Hair follicular keratinocyte (primary cell): Measurements from ENCODE around the gene TSPOAP1. TPM values are rescaled to one million over a fixed set of nuclear protein-coding genes. Genes with fewer than 3 reads are reported as not detected.

Source experiments
- total RNA-seq: library from RNA; depleted of rRNA; stranded (reverse); fragments of >200 nt; gene quantifications from 2 replicates; pipeline ENCODE4 v1.2.3, GENCODE V29; 2015

The TSPOAP1 gene
- total RNA-seq: 0.47 TPM in 1 of 2 replicates, not detected in the other

GRCh38 chr17:58328195-58329034 lies at the start of gene TSPOAP1:
Gene TSPOAP1 (minus strand): TSS chr17:58328795. CDS start chr17:58327920, 875 bp downstream.

GRCh38 chr17:58351831-58352595 lies 23.4 kb upstream of the TSPOAP1 start, which contains the start of gene SUPT4H1:
Gene SUPT4H1 (minus strand): TSS chr17:58352201. CDS start chr17:58352135, 66 bp downstream.

DNA sequence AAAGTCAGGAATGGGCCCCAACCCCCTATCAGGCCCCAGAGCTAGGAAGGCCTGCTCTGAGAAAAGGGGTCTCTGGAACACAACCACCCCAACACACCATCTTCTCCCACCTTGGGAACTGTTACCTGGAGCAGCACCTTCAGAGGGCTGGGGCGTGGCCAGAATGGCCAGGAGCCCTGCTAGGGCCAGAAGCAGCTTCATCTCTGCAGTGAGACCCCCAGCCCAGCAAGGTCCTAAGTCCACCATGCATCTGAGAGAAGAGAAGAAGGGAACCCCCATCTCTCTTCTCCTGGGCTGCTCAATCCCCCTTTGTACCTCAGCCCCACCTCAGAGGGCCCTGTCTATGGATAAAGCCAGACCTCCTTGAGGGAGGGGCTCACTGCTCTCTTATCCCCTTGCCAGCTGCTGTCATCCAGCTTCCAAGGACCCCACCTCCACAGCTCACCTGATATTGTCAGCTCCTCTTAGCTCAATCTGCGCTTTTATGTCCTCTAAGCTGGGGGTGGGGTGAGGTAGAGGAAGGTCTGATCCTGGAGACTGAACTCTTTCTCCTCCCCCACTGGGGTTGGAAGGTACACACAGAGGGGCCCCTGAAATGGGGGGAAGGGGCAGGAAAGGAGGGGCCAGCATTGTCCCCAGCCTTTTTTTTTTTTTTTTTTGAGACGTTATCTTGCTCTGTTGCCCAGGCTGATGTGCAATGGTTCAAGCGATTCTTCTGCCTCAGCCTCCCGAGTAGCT lies 47.9 kb downstream of the TSPOAP1 start, which contains the start of gene MPO:
MPO (minus strand) TSS at position 456 of the 738 bp plus-strand sequence; CDS start at position 279, 177 bp downstream.

Other genes starting within 250 kb of the TSPOAP1 start
- gene DYNLL2, start 245.4 kb downstream of the TSPOAP1 start, total RNA-seq: 9.8 and 10.6 TPM in 2 replicates
- not detected in 2 replicates for gene OR4D1, start 180.4 kb downstream of the TSPOAP1 start, total RNA-seq
- gene OR4D2, start 161.8 kb downstream of the TSPOAP1 start, total RNA-seq: not detected in 2 replicates
- gene EPX, start 136.1 kb downstream of the TSPOAP1 start, total RNA-seq: not detected in 2 replicates
- 11.7 and 11.9 TPM in 2 replicates for gene MKS1, start 109.5 kb downstream of the TSPOAP1 start, total RNA-seq
- not detected in 2 replicates for gene LPO, start 90.2 kb downstream of the TSPOAP1 start, total RNA-seq
- not detected in 2 replicates for gene MPO, start 47.9 kb downstream of the TSPOAP1 start, total RNA-seq
- 27.1 and 42.4 TPM in 2 replicates for gene SUPT4H1, start 23.4 kb upstream of the TSPOAP1 start, total RNA-seq
- 10.1 and 11.5 TPM in 2 replicates for gene RNF43, start 88.7 kb upstream of the TSPOAP1 start, total RNA-seq
- gene HSF5, start 159.6 kb upstream of the TSPOAP1 start, total RNA-seq: not detected in 2 replicates
- gene MTMR4, start 185.8 kb upstream of the TSPOAP1 start, total RNA-seq: 44.8 and 47.6 TPM in 2 replicates